GM13976 (cell line): ENCODE results near the gene GPR162.

ENCODE experiments used
- DNase-seq: peaks from one replicate; pipeline ENCODE4 v3.0.0; 2012; ENCODE audit warnings: low spot score
- in situ Hi-C: fragments of 300-500 bp; cut with MboI; formaldehyde crosslinking; loops from one replicate; pipeline ENCODE4 v1.12.0; 2022; ENCODE audit warnings: low sequenced_read_pairs, mixed read lengths, inconsistent platforms; ENCODE audit not compliant: unreplicated experiment
- TF ChIP-seq, protein P1 (sequence below): IDR thresholded peaks from 2 replicates; pipeline ENCODE4 v1.5.1; 2012; ENCODE audit warnings: borderline replicate concordance, mild to moderate bottlenecking; ENCODE audit not compliant: insufficient read depth; ENCODE audit errors: extremely low read depth, missing control alignments, control extremely low read depth

Gene GPR162

DNA sequence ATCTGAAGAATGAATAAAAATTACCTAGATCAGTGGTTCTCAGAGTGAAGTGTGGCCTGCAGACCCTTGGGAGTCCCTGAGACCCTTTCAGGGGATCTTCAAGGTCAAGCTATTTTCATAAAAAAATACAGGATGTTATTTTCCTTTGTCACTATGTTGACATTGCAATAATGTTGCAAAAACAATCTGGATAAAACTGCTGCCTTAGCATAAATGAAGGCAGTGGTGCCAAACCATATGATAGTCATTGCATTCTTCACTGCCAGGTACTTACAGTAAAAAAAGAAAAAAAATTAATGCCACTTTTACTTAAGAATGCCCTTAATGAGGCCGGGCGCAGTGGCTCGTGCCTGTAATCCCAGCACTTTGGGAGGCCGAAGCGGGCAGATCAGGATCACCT, 34.3 kb upstream of the GPR162 start:
- TF ChIP-seq, protein P1, sequence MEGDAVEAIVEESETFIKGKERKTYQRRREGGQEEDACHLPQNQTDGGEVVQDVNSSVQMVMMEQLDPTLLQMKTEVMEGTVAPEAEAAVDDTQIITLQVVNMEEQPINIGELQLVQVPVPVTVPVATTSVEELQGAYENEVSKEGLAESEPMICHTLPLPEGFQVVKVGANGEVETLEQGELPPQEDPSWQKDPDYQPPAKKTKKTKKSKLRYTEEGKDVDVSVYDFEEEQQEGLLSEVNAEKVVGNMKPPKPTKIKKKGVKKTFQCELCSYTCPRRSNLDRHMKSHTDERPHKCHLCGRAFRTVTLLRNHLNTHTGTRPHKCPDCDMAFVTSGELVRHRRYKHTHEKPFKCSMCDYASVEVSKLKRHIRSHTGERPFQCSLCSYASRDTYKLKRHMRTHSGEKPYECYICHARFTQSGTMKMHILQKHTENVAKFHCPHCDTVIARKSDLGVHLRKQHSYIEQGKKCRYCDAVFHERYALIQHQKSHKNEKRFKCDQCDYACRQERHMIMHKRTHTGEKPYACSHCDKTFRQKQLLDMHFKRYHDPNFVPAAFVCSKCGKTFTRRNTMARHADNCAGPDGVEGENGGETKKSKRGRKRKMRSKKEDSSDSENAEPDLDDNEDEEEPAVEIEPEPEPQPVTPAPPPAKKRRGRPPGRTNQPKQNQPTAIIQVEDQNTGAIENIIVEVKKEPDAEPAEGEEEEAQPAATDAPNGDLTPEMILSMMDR: no peak
- no peak for DNase-seq
- in situ Hi-C loops: no loop called here

GRCh38 chr12:6788972-6789924, 32.4 kb upstream of the GPR162 start, which contains the start of gene CD4:
Gene CD4, plus strand, starts transcription at chr12:6789528. Its CDS starts 10,611 bp downstream, at chr12:6800139.
- DNase-seq: no peak
- TF ChIP-seq, protein P1: no peak
- in situ Hi-C loops: no loop called here

- TF ChIP-seq, protein P1: no peak
- DNase-seq: no peak
- in situ Hi-C loops: no loop called here
Observed at GRCh38 chr12:6790496-6791150, 31.0 kb upstream of the GPR162 start.

DNA sequence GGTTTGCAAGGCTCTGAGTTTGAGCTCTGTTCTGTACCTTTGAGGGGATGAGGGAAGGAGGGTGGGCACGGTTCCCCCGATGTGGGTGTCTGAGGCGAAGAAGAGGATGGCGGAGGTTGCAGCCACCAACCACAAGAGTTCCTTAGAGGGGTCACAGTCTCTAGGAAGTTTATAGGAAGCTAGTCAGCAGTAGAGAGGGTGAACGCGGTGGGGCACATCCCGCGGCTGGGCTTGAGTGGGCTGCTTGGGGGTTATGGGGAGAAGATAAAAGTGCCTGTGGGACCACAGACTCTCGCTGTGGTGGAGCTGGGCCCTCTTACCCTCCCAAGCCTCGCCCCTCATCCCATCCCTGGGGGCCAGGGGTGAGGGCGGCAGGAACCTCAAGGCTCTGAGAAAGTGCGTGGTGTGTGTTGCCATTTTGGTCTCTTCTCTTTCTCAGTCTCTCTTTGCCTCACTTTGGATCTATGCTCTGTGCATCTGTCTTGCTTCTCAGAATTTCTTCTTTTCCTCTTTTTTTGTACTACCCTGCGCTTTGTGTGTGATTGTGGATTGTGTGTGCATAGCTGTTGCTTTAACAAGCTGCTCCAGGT, 29.6 kb upstream of the GPR162 start:
- DNase-seq: no peak
- TF ChIP-seq, protein P1: no peak
- in situ Hi-C loops: no loop called here

DNA sequence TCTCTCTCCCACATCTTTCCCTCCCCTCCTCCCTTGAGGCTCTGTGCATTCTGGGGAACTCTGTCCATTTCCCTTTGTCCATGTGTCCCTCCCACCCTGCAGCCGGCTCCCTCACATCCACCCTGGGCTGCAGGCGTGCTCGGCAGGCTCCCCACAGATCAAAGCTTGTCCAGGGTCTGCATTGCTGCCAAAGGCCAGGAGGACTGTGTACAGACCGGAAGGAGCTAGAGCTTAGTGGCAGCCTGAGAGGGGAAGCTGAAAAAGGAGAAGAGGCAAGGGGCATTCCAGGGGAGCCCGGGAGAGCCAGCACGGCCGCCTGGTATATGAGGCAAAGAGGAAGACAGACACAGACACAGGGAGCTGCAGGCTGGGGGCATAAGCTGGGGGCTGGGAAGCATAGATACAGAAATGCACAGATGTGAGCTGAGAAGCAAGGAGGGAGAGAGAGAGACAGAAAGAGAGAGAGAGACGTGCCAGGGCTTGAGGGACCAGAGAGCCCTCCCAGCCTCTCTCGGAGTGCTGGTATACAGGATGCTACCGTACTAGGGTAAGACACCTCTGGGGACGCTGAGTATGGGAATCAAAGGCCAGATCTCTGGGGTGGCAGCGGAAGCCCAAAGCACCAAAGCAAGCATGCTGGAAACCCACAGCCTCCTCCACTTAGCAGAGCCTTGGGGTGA, 29.0 kb upstream of the GPR162 start:
- TF ChIP-seq, protein P1: no peak
- in situ Hi-C loops: no loop called here
- no peak for DNase-seq

DNA sequence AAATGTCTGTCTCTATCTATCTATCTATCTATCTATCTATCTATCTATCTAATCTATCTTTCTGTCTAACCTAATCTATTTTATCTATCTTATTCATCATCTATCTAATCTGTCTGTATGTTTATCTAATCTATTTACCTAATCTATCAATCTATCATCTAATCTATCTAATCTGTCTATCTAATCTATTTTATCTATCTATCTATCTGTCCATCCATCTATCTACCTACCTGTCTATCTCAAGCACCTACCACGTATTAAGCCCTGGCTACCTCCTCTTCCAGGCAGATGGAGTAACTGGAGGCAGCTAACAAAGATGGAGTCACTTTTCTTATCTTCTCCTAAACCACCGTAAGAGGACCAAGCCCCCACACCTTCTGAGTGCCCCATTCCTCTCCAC, 26.5 kb upstream of the GPR162 start:
- no peak for DNase-seq
- in situ Hi-C loops: no loop called here
- TF ChIP-seq, protein P1: no peak
